ENCODE data around the gene NFKB2.

GRCh38 chr10:102405632-102406031 lies 10.1 kb downstream of the NFKB2 start:
- TF ChIP-seq, protein P1, sequence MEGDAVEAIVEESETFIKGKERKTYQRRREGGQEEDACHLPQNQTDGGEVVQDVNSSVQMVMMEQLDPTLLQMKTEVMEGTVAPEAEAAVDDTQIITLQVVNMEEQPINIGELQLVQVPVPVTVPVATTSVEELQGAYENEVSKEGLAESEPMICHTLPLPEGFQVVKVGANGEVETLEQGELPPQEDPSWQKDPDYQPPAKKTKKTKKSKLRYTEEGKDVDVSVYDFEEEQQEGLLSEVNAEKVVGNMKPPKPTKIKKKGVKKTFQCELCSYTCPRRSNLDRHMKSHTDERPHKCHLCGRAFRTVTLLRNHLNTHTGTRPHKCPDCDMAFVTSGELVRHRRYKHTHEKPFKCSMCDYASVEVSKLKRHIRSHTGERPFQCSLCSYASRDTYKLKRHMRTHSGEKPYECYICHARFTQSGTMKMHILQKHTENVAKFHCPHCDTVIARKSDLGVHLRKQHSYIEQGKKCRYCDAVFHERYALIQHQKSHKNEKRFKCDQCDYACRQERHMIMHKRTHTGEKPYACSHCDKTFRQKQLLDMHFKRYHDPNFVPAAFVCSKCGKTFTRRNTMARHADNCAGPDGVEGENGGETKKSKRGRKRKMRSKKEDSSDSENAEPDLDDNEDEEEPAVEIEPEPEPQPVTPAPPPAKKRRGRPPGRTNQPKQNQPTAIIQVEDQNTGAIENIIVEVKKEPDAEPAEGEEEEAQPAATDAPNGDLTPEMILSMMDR (IDR thresholded peaks at IDR 0.05; ENCODE audit: insufficient read depth, low read length): no peak
- no peak for TF ChIP-seq POLR2AphosphoS5 (IDR thresholded peaks at IDR 0.05; ENCODE audit: low read depth)

Data from HL-60 (cell line).